Brain microvascular endothelial cell (primary cell): Measurements from ENCODE around the gene CCL22.
"Not testable (repeated sequence)": the region's sequence is repeated elsewhere in the genome, so short reads cannot be mapped to it uniquely, and the experiment has no call there.

Source experiments
- DNase-seq: peaks from one replicate; pipeline ENCODE4 v3.0.0-alpha.2; 2020
- H3K27ac ChIP-seq: fragments of 250-450 bp; sonication (Bioruptor Pico); 2 replicates; pipeline ENCODE4 v1.5.1; 2020; ENCODE audit warnings: mild to moderate bottlenecking, moderate library complexity
- H3K27me3 ChIP-seq: fragments of 250-450 bp; sonication (Bioruptor Pico); replicated peaks from 2 replicates; pipeline ENCODE4 v1.5.1; 2020; ENCODE audit warnings: mild to moderate bottlenecking
- H3K36me3 ChIP-seq: fragments of 250-450 bp; sonication (Bioruptor Pico); replicated peaks from 2 replicates; pipeline ENCODE4 v1.5.1; 2020; ENCODE audit warnings: mild to moderate bottlenecking
- H3K4me3 ChIP-seq: 2 replicates; pipeline ENCODE4 v1.5.1; 2011; ENCODE audit warnings: low read depth, mild to moderate bottlenecking, control low read depth, low read length, moderate library complexity
- in situ Hi-C: cut with HindIII; loops from 2 replicates; pipeline ENCODE4 v1.10.0; 2017; ENCODE audit warnings: low sequenced_read_pairs, low pct_ligation_motif_present
- TF ChIP-seq, protein P1 (sequence below): IDR thresholded peaks from 2 replicates; pipeline ENCODE4 v1.5.1; 2011; ENCODE audit warnings: low read depth, mild to moderate bottlenecking, moderate library complexity, low read length, control low read depth, inconsistent platforms; ENCODE audit errors: missing control alignments

The CCL22 gene

GRCh38 chr16:57391708-57392107 is 33.1 kb downstream of the CCL22 start:
- no peak for DNase-seq
- H3K4me3 ChIP-seq = no peak overlapping the region
- H3K36me3 ChIP-seq = no peaks in the 10 kb centered on the region
- in situ Hi-C loops = no loop called here
- H3K27ac ChIP-seq = no peak overlapping the region
- H3K27me3 ChIP-seq = peaks cover 2% of the 10 kb centered on the region
- TF ChIP-seq, protein P1, sequence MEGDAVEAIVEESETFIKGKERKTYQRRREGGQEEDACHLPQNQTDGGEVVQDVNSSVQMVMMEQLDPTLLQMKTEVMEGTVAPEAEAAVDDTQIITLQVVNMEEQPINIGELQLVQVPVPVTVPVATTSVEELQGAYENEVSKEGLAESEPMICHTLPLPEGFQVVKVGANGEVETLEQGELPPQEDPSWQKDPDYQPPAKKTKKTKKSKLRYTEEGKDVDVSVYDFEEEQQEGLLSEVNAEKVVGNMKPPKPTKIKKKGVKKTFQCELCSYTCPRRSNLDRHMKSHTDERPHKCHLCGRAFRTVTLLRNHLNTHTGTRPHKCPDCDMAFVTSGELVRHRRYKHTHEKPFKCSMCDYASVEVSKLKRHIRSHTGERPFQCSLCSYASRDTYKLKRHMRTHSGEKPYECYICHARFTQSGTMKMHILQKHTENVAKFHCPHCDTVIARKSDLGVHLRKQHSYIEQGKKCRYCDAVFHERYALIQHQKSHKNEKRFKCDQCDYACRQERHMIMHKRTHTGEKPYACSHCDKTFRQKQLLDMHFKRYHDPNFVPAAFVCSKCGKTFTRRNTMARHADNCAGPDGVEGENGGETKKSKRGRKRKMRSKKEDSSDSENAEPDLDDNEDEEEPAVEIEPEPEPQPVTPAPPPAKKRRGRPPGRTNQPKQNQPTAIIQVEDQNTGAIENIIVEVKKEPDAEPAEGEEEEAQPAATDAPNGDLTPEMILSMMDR = no peak

DNA sequence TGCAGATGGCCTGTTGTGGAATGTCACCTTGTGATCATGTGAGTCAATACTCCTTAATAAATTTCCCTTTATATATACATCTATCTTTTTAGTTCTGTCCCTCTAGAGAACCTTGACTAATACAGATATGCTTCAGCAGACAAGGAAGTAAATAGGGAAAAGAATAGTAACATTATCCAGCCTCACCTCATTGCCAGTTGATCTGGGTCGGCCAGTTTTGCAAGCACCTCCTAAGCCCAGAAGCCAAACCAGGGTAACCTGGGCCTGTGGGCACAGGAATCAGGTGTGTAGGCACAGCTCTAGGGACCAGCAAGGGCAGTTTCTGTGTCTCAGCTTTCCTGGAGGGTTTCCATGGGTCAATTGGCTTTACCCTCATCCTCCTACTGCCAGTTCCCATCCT is 34.1 kb downstream of the CCL22 start:
- in situ Hi-C loops = no loop called here
- no peak for DNase-seq
- peaks cover 2% of the 10 kb centered on the region for H3K27me3 ChIP-seq
- no peak overlapping the region for H3K4me3 ChIP-seq
- TF ChIP-seq, protein P1 = no peak
- no peak overlapping the region for H3K27ac ChIP-seq
- no peaks in the 10 kb centered on the region for H3K36me3 ChIP-seq

- DNase-seq = no peak
- no peak overlapping the region for H3K4me3 ChIP-seq
- TF ChIP-seq, protein P1 = no peak
- H3K27ac ChIP-seq = no peak overlapping the region
- in situ Hi-C loops = no loop called here
- H3K27me3 ChIP-seq = no peaks in the 10 kb centered on the region
- no peaks in the 10 kb centered on the region for H3K36me3 ChIP-seq
Observed at GRCh38 chr16:57394444-57394843, 35.9 kb downstream of the CCL22 start.

DNA sequence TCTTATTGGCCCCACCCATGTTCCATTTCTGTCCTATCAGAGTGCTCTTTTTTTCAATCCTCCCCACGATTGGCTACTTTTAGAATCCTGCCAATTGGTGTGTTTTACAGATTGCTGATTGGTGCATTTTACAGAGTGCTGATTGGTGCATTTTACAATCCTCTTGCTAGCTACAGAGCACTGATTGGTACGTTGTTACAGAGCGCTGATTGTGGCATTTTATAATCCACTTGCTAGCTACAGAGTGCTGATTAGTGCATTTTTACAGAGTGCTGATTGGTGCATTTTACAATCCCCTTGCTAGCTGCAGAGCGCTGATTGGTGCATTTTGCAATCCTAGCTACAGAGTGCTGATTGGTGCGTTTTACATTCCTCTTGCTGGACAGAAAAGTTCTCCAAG is 36.4 kb downstream of the CCL22 start:
- H3K27ac ChIP-seq = no peak overlapping the region
- H3K27me3 ChIP-seq = no peaks in the 10 kb centered on the region
- no peak overlapping the region for H3K4me3 ChIP-seq
- H3K36me3 ChIP-seq = no peaks in the 10 kb centered on the region
- TF ChIP-seq, protein P1 = no peak
- no peak for DNase-seq
- in situ Hi-C loops = no loop called here

GRCh38 chr16:57396786-57397185 is 38.2 kb downstream of the CCL22 start:
- in situ Hi-C loops = no loop called here
- Histone ChIP-seq H3K27me3 (no peaks in the 10 kb centered on the region), H3K27ac (no peak overlapping the region), H3K4me3 (no peak overlapping the region), H3K36me3 (no peaks in the 10 kb centered on the region)
- TF ChIP-seq, protein P1 = no peak
- DNase-seq = no peak

DNA sequence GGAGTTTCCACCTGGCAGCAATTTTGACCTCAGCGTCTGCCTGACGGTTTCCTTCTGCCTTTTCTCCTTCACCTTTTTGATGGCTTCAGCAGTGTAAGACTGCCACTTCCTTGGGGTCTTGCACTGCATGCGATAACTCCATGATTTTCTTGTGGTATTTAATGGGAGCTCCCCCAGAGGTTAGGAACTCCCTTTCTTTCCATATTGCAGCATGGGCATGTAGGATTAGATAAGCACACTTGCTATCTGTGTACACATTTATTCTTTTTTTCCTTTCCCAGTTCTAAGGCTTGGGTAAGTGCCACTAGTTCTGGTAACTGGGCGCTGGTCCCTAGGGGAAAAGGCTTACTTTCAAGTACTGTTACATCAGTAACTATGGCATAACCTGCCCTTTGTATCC is 38.9 kb downstream of the CCL22 start:
- DNase-seq, H3K4me3 ChIP-seq, H3K27me3 ChIP-seq, H3K27ac ChIP-seq, H3K36me3 ChIP-seq, in situ Hi-C loops: not testable (repeated sequence)
